Cardiac muscle cell (in vitro differentiated cells and primary cell): ENCODE data around the gene DIPK1C. TPM values are rescaled to one million over a fixed set of nuclear protein-coding genes. Genes with fewer than 3 reads are reported as not detected.

Experiments
- DNase-seq, 2 donors: peaks; one replicate each; pipeline versions ENCODE4 v3.0.0 to v3.0.0-alpha.2; 2010 to 2017; ENCODE audit warnings: low read depth in 1 of 2, low spot score in 1 of 2
- H3K27ac ChIP-seq: fragments of 200-600 bp; sonication (generic); 2 replicates; pipeline ENCODE4 v1.5.1; 2016
- H3K27me3 ChIP-seq: fragments of 200-600 bp; sonication (generic); 2 replicates; pipeline ENCODE4 v1.6.0; 2016; ENCODE audit warnings: control low read depth
- H3K36me3 ChIP-seq: fragments of 200-600 bp; sonication (generic); 2 replicates; pipeline ENCODE4 v1.5.1; 2016; ENCODE audit warnings: control low read depth
- H3K4me1 ChIP-seq: fragments of 200-600 bp; sonication (generic); 2 replicates; pipeline ENCODE4 v1.8.1; 2017; ENCODE audit warnings: low read depth, mild to moderate bottlenecking, mixed run types
- H3K4me3 ChIP-seq: fragments of 200-600 bp; sonication (generic); 2 replicates; pipeline ENCODE4 v1.5.1; 2016; ENCODE audit warnings: mild to moderate bottlenecking
- H3K9me3 ChIP-seq: fragments of 200-600 bp; sonication (generic); 2 replicates; pipeline ENCODE4 v1.5.1; 2017; ENCODE audit warnings: low read depth, mild to moderate bottlenecking, control low read depth
- CTCF ChIP-seq: IDR thresholded peaks from 2 replicates; pipeline ENCODE4 v1.5.1; 2012; ENCODE audit warnings: low read depth, mild to moderate bottlenecking, low read length
- polyA plus RNA-seq: library from polyadenylated mRNA; unstranded; fragments of >200 nt; fragmentation: Nextera tagmentation; extraction: Ambion mirVana; gene quantifications from 2 replicates; pipeline ENCODE4 v1.2.1, GENCODE V29; 2016
- total RNA-seq: library from RNA; depleted of rRNA; stranded (reverse); fragments of >200 nt; gene quantifications from 2 replicates; pipeline ENCODE4 v1.2.3, GENCODE V29; 2016

Gene DIPK1C
- total and polyA plus RNA-seq, 2 experiments from 2014 or later: not detected

DNA sequence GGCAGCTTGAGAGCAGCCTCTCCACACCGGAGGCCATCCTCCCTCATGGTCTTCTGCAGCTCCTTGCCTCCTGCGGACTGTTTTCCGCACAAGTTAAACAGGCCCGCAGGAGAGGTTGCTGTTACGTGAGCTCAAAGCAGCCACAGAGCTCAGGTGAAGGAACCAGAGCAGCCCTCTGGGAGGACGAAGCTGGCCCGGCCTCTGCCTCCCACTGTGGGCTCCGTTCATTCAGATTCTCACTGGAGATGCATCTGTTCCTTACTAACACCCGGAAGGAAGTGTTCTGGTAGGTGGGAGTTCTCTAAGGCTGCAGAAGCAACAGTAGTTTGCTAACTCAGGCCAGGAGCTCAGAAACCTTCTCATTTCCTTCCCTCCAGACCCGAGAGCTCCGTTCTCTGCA lies 10.9 kb downstream of the DIPK1C start:
- H3K9me3 ChIP-seq: no peaks in the 10 kb centered on the region
- TF ChIP-seq CTCF: no peak
- no peak overlapping the region for H3K27ac ChIP-seq
- no peaks in the 10 kb centered on the region for H3K27me3 ChIP-seq
- DNase-seq: no peak
- no peaks in the 10 kb centered on the region for H3K36me3 ChIP-seq
- no peaks in the 10 kb centered on the region for H3K4me1 ChIP-seq
- H3K4me3 ChIP-seq: no peak overlapping the region

DNA sequence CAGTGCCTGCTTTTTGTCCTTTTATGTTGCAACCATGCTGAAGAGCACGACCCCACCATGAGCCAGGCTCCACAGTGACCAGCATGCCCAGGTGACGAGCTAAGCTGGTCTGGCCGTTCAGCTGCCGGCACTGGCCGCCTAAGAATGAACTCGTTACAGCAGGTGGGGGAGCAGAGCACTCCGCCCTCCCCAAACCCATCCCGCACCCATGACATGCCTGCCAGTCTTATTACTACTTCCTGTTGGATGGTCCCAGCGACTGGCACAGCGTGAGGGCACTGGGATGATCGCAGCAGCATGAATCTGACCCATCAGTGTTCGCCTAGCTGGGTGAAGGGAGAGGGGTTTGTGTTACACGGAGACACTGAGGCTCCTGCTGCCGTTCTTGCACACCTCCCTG lies 11.5 kb downstream of the DIPK1C start:
- TF ChIP-seq CTCF: no peak
- no peak for DNase-seq
- Histone ChIP-seq H3K9me3 (no peaks in the 10 kb centered on the region), H3K27me3 (no peaks in the 10 kb centered on the region), H3K36me3 (no peaks in the 10 kb centered on the region), H3K4me3 (no peak overlapping the region), H3K4me1 (no peaks in the 10 kb centered on the region), H3K27ac (no peak overlapping the region)

DNA sequence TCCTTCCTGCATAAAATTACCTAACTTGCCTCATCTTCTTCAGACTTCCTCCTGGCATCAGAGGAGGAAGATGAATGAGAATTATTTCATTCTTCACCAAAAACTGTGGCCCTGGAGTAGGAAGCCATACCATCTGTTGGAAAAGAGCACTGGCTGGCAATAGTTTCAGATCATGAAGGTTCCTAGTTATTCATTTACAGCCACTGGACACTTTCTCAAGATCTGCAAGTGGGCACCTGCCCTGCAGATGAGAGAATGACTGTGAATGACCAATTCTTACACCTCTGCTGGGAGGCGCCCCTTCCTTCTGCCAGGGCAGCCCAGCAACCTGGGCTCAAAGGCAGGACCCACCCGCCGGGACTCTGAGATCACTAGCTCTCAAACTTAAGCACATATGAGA lies 13.0 kb downstream of the DIPK1C start:
- no peak overlapping the region for H3K27ac ChIP-seq
- H3K9me3 ChIP-seq: no peaks in the 10 kb centered on the region
- no peaks in the 10 kb centered on the region for H3K27me3 ChIP-seq
- DNase-seq: no peak
- no peak for TF ChIP-seq CTCF
- H3K4me1 ChIP-seq: no peaks in the 10 kb centered on the region
- no peaks in the 10 kb centered on the region for H3K36me3 ChIP-seq
- no peak overlapping the region for H3K4me3 ChIP-seq

DNA sequence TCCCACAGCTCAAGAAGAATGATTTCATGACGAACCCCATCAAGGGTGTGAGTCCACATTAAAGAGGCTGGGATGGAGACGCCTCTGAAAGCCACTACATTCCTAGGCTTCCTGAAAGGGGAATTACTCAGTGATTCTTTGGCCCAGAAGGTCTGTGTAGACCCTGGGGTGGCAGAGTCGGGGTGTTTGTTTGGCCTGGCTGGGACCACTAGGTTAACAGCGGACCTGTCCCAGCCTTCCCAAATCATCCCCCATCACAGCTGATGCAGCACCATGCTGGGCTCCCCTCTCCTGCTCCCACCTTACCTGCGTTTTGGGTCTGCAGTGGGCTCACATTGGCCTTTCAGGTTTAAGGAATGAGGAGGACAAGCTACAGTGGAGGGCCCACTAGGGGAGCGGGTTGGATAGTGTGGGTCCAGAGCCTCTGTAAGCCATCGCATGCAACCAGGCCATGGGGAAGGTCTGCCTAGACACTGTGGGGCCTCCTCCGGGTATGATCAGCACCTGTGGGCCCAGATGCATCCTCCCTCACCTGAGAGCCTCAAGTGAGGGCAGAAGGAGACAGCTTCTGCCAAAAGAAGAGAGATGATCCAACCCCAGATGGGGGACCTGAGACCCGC lies 16.2 kb downstream of the DIPK1C start:
- Histone ChIP-seq H3K36me3 (no peaks in the 10 kb centered on the region), H3K9me3 (no peaks in the 10 kb centered on the region), H3K4me3 (no peak overlapping the region), H3K27me3 (no peaks in the 10 kb centered on the region), H3K27ac (no peak overlapping the region), H3K4me1 (no peaks in the 10 kb centered on the region)
- no peak for TF ChIP-seq CTCF
- DNase-seq: no peak

DNA sequence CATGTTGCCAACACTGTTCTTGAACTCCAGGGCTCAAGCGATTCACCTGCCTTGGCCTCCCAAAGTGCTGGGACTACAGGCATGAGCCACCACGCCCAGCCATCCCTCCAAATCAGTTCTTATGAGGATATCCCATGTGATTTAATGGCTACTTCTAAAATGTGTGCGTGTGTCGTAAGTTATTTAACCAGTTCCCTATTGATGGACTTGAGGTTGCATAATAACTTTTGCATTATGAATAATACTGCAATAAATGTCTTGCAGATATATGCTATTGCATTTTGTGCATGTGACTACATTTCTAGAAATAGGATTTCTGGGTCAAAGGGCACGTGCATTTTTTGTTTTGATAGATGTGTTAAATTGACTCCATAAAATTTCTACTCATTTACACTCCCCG lies 19.0 kb downstream of the DIPK1C start:
- TF ChIP-seq CTCF: no peak
- Histone ChIP-seq H3K27me3 (no peaks in the 10 kb centered on the region), H3K9me3 (no peaks in the 10 kb centered on the region), H3K4me1 (no peaks in the 10 kb centered on the region), H3K4me3 (no peak overlapping the region), H3K27ac (no peak overlapping the region), H3K36me3 (no peaks in the 10 kb centered on the region)
- DNase-seq: no peak
